Caco-2 (cell line): ENCODE data around the gene RUFY2. TPM values are rescaled to one million over a fixed set of nuclear protein-coding genes. Genes with fewer than 3 reads are reported as not detected.

Source experiments
- BruUV-seq: library from RNA; stranded (reverse); fragments of 400-500 nt; replicated peaks from 2 replicates; lab custom pipeline; 2021; lab: Mats Ljungman, UMichigan
- CTCF ChIA-PET: fragments of 300-600 bp; sonication (Branson Sonifier 250); formaldehyde crosslinking; loops from one replicate; lab custom pipeline; 2022; ENCODE audit warnings: antibody characterized with exemption; lab: Charles Lee
- POLR2A ChIA-PET: fragments of 300-600 bp; sonication (Branson Sonifier 250); formaldehyde crosslinking; loops from one replicate; lab custom pipeline; 2022; ENCODE audit warnings: antibody characterized with exemption; lab: Charles Lee
- DNase-seq, 2 experiments: peaks; one replicate each; pipeline versions ENCODE4 v3.0.0 to v3.0.0-alpha.2; 2020 to 2022
- H3K27me3 ChIP-seq: replicated peaks from 2 replicates; pipeline ENCODE4 v1.6.0; 2011; ENCODE audit warnings: low read length; ENCODE audit not compliant: control insufficient read depth, insufficient read depth
- H3K36me3 ChIP-seq: 2 replicates; pipeline ENCODE4 v1.5.1; 2011; ENCODE audit warnings: low read length; ENCODE audit not compliant: control insufficient read depth, insufficient read depth
- H3K4me1 ChIP-seq: fragments of 250-450 bp; sonication (Bioruptor Pico); 2 replicates; pipeline ENCODE4 v1.5.1; 2020; ENCODE audit warnings: mild to moderate bottlenecking
- H3K4me3 ChIP-seq: 2 replicates; pipeline ENCODE4 v1.5.1; 2011; ENCODE audit warnings: low read depth, mild to moderate bottlenecking, control low read depth, low read length
- H3K9me3 ChIP-seq: fragments of 250-450 bp; sonication (Bioruptor Pico); 2 replicates; pipeline ENCODE4 v1.5.1; 2020; ENCODE audit warnings: mild to moderate bottlenecking, moderate library complexity
- H3K27ac Mint-ChIP-seq: one replicate; pipeline ENCODE4 v1.8.0; 2022; ENCODE audit warnings: mixed read lengths; ENCODE audit not compliant: unreplicated experiment
- H3K27me3 Mint-ChIP-seq: one replicate; pipeline ENCODE4 v1.8.0; 2022; ENCODE audit warnings: mixed read lengths; ENCODE audit not compliant: insufficient read depth, unreplicated experiment
- H3K36me3 Mint-ChIP-seq: one replicate; pipeline ENCODE4 v1.8.0; 2022; ENCODE audit warnings: mild to moderate bottlenecking, mixed read lengths; ENCODE audit not compliant: insufficient read depth, unreplicated experiment
- H3K4me1 Mint-ChIP-seq: one replicate; pipeline ENCODE4 v1.8.0; 2022; ENCODE audit warnings: low read depth, mixed read lengths; ENCODE audit not compliant: unreplicated experiment
- H3K4me3 Mint-ChIP-seq: one replicate; pipeline ENCODE4 v1.8.0; 2022; ENCODE audit warnings: mild to moderate bottlenecking, moderate library complexity, mixed read lengths; ENCODE audit not compliant: unreplicated experiment
- H3K9me3 Mint-ChIP-seq: one replicate; pipeline ENCODE4 v1.8.0; 2022; ENCODE audit warnings: mixed read lengths; ENCODE audit not compliant: unreplicated experiment
- CTCF ChIP-seq, 2 experiments: fragments of 200-600 bp in 1 of 2; IDR thresholded peaks; 1 replicate in 1 of 2; 2 replicates in 1 of 2; pipeline versions ENCODE4 v1.5.1 to v1.8.0; 2011 to 2022; ENCODE audit warnings: antibody characterized with exemption in 1 of 2, control low read depth in 1 of 2, inconsistent platforms in 1 of 2, low read depth in 1 of 2, low read length in 1 of 2, mild to moderate bottlenecking in 1 of 2, moderate library complexity in 1 of 2; ENCODE audit not compliant: insufficient read depth in 1 of 2, severe bottlenecking in 1 of 2, unreplicated experiment in 1 of 2
- intact Hi-C: fragments of 100-400 bp; cut with micrococcal nuclease; formaldehyde crosslinking; loops from one replicate; pipeline ENCODE4 v1.10.0; 2022; ENCODE audit not compliant: unreplicated experiment
- total RNA-seq: library from RNA; stranded (reverse); gene quantifications from 2 replicates; pipeline ENCODE4 v1.2.3, GENCODE V29; 2022

Gene RUFY2
- total RNA-seq, 1 experiment from 2014 or later, result 44.0 TPM

- Mint-ChIP-seq H3K9me3 (no peaks in the 10 kb centered on the region), H3K36me3 (peaks cover 33% of the 10 kb centered on the region), H3K27me3 (no peaks in the 10 kb centered on the region), H3K4me1 (peaks cover 16% of the 10 kb centered on the region), H3K4me3 (peak overlapping the region; percentile 95), H3K27ac (peak overlapping the region; percentile 97)
- Histone ChIP-seq H3K36me3 (no peaks in the 10 kb centered on the region), H3K4me1 (peaks cover 7% of the 10 kb centered on the region; the same call in 1 of the 2 replicates), H3K27me3 (no peaks in the 10 kb centered on the region), H3K9me3 (no peaks in the 10 kb centered on the region), H3K4me3 (peak overlapping the region; percentile 99)
- TF ChIP-seq CTCF (IDR thresholded peaks at IDR 0.05; ENCODE audit: insufficient read depth in 1 of 2, low read depth in 1 of 2, low read length in 1 of 2, severe bottlenecking in 1 of 2, unreplicated experiment in 1 of 2), result no peak
- TSS peak; percentile 34 for BruUV-seq
- DNase-seq, result peak; percentile 68 to 78
- intact Hi-C loops, result loop anchor here (1.0 to 2.0 kb wide), 3 partner anchors 65 to 315 kb away; partner anchors contain the start of genes CCAR1, DNA2 and SLC25A16
- CTCF ChIA-PET, result interaction anchor here (0.6 to 1.0 kb wide), 10 partner anchors 8 to 193 kb away, joined by 3 to 5 read pairs (median 4); partner anchors contain the start of gene DNA2
- POLR2A ChIA-PET, result interaction anchor here (0.6 to 0.9 kb wide), 5 partner anchors 68 to 550 kb away, joined by 3 to 12 read pairs (median 6); partner anchors contain the start of genes DDX21, HNRNPH3 and STOX1
Measured at GRCh38 chr10:68406111-68406814, 814 bp downstream of the RUFY2 start.

GRCh38 chr10:68403701-68404100 is 3.4 kb downstream of the RUFY2 start:
- peaks cover 53% of the 10 kb centered on the region for H3K36me3 Mint-ChIP-seq

More at GRCh38 chr10:68403701-68404100, 3.4 kb downstream of the RUFY2 start:
- BruUV-seq, result no TSS peak
- no peak overlapping the region for H3K4me3 ChIP-seq
- H3K9me3 Mint-ChIP-seq, result no peaks in the 10 kb centered on the region
- no peak overlapping the region for H3K4me3 Mint-ChIP-seq
- H3K4me1 ChIP-seq, result peaks cover 7% of the 10 kb centered on the region; the same call in 1 of the 2 replicates
- intact Hi-C loops, result no loop called here
- no peaks in the 10 kb centered on the region for H3K27me3 Mint-ChIP-seq
- peaks cover 16% of the 10 kb centered on the region for H3K4me1 Mint-ChIP-seq
- DNase-seq, result no peak
- no peaks in the 10 kb centered on the region for H3K9me3 ChIP-seq
- H3K36me3 ChIP-seq, result no peaks in the 10 kb centered on the region; the same call in 1 of the 2 replicates
- no peak for TF ChIP-seq CTCF (IDR thresholded peaks at IDR 0.05; ENCODE audit: insufficient read depth in 1 of 2, low read depth in 1 of 2, low read length in 1 of 2, severe bottlenecking in 1 of 2, unreplicated experiment in 1 of 2)
- no peak overlapping the region for H3K27ac Mint-ChIP-seq
- ChIA-PET POLR2A (no interaction called here), CTCF (no interaction called here)
- no peaks in the 10 kb centered on the region for H3K27me3 ChIP-seq
